NCI-H748 (cell line): ENCODE data around the gene MARK4.

ENCODE experiments used
- DNase-seq: peaks from one replicate; lab custom pipeline; 2025; ENCODE audit not compliant: unreplicated experiment; lab: John Stamatoyannopoulos, UW

MARK4 gene

DNA sequence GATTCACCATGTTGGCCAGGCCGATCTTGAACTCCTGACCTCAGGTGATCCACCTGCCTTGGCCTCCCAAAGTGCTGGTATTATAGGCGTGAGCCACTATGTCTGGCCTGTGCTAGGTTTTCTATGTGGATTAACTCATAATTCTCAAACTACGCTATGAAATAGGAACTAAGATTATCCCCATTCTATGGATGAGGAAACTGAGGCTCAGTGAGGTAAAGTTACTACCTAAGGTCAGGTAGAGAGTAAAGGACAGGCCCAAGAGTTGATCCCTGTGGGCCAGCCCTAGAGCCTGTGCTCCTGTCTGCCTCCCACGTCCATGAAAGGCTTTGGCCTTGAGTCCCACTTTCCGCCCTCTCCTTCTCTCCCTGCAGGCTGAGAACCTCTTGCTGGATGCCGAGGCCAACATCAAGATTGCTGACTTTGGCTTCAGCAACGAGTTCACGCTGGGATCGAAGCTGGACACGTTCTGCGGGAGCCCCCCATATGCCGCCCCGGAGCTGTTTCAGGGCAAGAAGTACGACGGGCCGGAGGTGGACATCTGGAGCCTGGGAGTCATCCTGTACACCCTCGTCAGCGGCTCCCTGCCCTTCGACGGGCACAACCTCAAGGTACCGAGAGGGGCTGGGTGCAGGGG is 20.1 kb downstream of the MARK4 start:
- DNase-seq, result no peak

DNA sequence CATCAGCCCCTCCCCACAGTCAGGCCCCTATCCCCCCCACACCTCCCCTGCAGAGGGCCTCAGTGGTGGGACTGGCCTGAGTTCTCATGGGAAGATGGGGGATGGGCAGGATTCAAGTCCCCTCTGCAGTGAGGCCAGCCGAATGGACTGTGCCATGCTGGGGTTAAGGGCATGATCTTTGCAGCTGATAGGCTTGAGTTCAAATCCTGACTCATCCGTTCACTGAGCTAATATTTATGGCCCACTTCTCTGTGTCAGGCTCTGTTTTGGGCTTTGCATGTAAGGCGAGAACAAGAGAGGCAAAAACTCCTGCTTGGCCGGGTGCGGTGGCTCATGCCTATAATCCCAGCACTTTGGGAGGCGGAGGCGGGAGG is 20.7 kb downstream of the MARK4 start:
- DNase-seq, result no peak

DNA sequence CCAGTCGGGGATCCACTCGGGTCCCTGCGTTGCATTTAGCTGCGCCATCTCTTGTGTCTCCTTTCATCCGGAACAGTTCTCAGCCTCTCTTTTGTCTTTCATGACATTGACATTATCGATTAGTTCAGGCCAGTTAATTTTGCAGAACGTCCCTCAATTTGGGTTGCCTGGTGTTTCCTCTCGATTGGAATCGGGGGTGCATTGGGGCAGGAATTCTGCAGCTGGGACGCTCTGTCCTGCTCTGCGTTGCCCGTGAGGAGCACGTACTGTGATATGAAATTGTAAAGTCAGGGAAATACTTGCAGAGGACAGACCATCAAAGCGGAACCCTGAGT is 22.4 kb downstream of the MARK4 start:
- DNase-seq, result no peak

DNA sequence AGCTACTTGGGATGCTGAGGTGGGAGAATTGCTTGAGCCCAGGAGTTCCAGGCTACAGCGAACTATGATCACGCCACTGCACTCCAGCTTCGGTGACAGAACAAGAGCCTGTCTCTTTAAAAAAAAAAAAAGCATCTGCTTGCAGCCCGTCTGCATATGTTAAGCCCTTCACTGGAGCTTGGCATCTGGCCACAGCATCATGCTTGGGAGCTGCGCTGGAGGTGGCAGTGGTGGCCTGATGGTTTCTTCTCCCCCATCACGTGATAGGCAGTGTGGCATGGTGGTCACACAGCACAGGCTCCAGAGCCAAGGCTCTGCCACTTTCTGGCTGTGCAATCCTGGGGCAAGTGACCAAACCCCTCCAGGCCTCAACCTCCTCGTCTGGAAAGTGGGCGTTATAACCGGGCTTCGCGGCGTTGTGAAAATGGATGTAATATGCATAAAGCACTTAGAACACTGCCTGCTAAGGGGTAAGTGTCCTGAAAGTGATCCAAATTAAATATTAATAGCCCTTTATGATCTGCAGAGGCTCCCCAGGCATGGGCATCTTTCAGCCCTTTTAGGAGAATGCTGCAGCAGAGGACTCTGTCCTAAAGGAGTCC is 24.4 kb downstream of the MARK4 start:
- no peak for DNase-seq

DNA sequence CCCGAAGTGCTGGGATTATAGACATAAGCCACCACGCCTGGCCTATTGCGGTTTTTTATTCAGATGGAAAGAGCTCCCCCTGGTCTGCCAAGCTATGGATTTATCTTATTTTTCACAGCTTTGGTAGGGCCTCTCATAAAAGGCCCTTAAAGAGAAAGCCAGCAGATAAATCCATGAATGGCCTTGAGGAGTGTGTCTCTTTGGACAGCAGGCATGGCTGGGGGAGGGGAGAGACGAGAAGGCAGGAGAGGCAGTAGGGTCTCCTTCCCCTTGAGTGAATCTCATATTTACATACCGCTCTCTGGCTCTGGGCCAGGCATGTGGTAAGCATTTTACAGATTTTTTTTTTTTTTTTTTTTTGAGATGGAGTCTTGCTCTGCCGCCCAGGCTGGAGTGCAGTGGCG is 25.2 kb downstream of the MARK4 start:
- peak; percentile 42 for DNase-seq

DNA sequence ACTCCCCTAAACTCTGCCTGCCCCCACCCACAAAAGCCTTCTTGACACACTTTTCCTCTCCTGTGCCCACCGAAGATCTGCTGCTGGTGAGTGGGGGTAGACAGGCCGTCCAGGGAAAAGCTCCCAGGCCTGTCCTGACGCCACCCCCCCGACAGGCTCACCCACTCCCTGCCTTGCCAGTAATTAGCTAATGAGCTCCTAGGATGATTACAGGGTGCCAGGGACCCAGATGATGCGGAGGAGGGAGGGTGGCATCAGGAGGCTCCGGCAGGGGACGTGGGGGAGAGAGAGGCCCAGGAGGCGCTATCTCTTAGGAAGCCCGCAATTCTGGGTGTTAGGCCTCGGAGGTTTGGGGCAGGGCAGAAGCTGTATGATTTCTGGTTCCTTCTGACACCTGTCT is 27.0 kb downstream of the MARK4 start:
- DNase-seq, result no peak

DNA sequence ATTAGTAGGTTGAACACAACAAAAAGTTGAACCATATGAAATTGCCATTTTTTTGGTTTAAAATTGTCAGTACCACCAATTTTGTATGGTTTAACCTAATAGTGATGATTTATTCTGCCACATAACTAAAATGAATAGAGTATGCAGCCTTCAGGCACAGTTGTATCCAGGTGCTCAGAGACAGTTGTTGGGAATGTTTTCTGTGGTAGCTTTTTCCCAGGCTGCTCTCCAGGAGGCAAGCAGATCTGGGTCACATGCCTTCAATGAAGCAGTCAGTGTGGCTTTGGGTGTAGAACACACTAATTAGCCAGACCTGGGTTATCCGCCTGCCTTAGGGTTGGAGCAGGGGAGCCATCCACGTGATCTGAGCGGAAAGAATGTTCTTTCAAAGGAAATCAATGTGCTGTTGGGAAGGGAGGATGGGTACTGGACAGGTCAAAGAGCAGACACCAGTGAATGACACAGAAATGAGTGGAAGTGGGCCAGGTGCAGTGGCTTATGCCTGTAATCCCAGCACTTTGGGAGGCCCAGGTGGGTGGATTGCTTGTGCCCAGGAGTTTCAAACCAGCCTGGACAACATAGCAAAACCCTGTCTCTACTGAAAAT is 28.6 kb downstream of the MARK4 start:
- no peak for DNase-seq

DNA sequence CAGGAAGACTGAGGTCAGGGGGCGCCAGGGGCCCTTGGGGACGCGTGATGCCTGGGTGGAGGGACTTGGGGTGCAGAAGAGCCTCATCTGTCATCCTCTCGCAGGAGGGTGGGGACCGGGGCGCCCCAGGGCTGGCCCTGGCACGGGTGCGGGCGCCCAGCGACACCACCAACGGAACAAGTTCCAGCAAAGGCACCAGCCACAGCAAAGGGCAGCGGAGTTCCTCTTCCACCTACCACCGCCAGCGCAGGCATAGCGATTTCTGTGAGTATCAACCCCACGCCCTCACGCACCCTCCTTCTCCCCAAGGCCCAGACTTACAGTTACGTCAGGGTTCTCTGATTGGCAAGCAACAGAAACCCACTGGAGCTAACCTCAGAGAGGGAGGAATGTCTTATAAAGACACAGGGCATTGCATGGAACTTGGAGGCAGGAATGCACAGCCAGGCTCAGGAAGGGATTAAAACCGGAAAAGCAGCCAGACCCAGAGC is 29.4 kb downstream of the MARK4 start:
- no peak for DNase-seq

DNA sequence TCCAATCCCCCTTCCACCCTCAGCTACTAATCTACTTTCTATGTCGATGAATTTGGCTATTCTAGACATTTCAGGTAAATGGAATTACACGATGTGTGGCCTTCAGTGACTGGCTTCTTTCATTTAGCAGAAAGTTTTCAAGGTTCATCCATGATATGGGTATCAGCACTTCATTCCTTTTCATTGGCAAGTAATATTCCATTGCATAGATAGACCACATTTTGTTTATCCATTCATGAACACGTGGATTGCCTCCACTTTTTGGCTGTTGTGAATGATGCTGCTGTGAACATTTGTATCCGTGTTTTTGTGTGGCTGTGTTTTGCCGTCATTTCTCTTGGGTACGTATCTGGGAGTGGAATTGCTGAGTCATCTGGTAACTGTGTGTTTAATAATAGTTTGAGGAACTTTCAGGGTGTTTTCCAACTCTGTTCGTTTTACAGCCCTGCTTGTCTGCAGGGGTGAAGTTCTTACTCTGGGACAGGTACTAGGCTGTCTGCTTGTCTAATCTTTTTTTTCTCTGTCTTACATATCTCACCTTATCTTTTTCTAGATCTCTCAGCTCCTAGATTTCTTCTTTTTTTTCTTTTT is 32.5 kb downstream of the MARK4 start:
- no peak for DNase-seq

DNA sequence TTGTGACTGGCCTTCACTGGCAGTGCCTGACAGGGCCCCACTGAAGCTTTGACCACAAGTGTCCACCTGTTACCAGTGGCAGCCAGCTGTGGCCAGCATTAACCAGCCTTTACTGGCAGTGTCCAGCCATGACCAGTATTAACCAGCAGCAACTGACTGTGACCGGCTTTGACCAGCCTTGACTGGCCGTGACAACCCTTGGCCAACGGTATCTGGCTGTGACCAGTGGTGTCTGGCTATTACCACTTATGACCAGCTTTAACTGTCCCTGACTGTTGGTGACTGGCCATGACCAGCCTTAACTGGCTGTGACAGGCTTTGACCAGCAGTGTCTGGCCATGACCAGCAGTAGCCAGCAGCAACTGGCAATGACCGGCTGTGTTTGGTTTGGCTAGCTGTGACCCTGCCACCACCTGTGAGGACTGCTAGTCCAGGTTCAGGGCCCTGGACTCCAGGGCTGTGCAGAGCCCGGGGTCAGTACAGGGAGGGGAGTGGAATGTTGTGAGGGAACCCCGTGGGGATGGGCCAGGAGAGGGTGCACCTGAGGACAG is 39.4 kb downstream of the MARK4 start:
- DNase-seq, result no peak

DNA sequence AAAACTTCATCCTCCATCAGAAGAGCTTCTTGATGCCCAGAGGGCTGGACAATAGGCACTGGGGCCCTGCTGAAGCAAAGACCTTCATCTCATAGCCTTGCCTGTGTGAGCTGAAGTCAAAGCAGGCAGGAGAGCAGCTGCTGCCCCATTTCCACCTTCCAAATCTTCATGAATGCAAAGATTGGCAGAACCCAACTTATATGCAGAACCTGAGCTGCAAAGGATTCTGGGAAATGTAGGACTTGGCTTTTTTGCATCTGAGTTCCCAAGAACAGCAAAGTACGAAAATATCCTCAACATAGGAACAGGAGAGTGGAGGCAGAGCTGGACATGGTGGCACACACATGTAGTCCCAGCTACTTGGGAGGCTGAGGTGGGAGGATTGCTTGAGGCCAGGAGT is 40.8 kb downstream of the MARK4 start:
- DNase-seq, result no peak

DNA sequence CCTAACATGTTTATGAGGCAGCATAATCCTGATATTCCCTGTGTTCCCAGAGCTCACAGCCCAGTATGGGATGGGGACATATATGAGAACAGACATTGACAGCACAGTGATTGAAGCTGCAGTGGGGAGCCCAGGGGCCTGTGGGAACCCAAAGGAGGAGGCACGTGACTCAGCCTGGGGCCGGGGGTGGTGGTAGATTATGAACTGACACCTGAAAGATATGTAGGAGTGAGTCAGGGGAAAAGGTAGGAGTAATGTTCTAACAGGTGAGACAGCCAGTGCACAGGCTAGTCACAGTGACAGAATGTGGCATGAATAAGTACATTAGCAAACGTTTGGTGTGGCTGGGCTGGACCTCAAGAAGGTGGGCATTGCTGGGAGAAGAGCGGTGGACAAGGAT is 42.6 kb downstream of the MARK4 start:
- no peak for DNase-seq

DNA sequence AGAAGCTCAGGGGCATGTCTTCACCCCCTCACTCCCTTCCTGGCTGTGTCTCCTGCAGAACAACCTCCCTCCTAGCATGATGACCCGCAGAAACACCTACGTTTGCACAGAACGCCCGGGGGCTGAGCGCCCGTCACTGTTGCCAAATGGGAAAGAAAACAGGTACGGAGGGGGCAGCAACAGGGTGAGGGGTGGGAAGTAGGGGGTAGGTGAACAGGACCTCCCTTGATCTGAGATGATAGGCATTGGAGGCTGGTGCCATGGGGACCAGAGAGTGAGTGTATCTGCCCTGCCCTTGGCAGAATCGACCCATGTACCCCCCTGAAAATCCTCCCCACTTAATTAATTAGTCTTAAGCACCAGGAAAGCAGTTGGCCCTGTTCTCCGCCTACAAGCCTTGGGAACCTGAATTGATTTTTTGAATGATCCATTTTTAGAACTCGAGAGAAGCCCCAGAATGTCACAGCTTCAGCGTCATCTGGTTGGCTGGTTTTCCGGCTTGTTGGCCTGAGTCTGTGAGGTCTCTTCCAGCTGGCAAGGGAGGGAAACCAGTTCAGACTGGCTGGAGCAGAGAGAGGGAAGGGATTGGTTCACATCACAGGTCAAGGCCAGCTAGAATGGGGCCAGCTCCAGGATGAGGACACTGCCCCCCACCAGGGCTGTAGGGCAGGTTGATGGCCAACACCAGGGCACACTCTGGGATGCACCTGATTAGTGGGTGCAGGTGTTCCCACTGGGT is 43.4 kb downstream of the MARK4 start:
- no peak for DNase-seq

DNA sequence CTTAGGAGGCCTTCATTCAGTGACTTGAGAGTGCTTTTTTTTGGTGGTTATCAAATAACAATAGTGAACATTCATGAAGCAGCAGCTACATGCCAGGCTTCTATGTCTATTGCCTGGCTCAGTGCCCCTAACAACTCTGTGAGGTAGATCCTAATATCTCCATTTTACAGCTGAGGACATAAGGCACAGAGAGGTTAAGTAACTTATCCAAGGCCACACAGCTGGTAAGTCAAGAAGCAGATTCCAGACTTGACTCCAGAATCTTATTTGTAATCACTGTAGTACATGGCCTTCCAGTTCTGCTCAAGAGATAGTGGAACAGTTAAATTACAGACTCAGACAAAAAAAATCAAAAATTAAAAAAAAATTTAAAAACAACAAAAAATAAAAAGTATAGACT is 44.8 kb downstream of the MARK4 start:
- no peak for DNase-seq

DNA sequence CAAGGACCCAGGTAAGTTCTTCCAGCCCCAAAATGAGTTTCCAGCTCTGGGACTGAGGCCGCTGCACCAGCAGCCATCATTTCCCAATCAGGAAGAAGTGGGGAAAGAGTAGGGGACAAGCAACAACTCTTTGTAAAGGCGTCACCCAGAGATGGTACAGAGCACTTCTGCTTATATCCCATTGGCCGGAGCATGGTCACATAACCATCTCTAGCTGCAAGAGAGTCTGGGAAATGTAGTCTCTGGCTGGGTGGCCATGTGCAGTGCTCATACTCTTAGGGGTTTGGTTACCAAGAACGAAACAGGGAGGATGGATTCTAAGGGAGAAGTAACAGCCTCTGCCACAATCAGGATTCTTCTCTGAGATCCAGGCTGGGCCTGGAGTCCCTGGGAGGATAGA is 45.3 kb downstream of the MARK4 start:
- no peak for DNase-seq

DNA sequence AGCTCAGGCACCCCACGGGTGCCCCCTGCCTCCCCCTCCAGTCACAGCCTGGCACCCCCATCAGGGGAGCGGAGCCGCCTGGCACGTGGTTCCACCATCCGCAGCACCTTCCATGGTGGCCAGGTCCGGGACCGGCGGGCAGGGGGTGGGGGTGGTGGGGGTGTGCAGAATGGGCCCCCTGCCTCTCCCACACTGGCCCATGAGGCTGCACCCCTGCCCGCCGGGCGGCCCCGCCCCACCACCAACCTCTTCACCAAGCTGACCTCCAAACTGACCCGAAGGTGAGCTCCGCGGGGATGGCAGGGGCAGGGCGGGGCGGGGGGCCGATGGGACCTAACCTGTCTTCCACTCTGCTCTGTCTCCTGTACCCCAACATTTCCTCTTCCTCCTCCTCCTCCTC is 46.6 kb downstream of the MARK4 start:
- DNase-seq, result no peak

DNA sequence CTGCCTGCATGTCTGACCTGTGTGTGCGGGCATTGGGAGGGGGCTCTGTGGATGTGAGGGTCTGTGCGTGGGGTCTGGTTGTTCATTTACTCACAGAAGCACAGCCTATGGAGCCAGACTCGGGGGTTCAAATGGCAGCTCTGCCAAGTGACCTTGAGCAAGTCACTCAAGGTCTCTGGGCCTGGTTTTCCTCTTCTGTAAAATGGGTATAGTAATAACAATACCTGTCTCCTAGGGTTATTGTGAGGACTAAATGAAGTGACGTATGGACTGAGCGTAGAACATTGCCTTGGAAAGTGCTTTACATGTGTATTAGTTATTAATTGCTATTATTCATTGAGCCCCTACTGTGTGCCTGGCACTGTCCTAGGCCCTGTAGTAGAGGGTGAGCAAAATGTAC is 47.2 kb downstream of the MARK4 start:
- no peak for DNase-seq

DNA sequence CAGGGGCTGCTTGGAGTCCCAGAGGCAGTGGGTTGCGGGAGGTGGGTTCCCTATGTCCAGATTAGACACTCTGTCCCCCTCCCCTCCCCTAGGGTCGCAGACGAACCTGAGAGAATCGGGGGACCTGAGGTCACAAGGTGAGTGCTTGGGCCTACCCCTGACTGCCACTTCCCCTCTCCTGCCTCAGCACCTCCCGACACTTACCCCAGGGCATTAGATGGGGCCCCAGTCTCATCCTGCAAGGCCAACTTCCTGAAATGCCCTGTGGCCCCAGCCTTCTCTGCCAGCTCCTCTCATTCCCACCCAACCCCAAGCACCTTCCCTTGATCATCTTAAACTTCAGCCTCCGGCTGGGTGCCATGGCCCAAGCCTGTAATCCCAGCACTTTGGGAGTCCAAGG is 48.6 kb downstream of the MARK4 start:
- DNase-seq, result no peak

DNA sequence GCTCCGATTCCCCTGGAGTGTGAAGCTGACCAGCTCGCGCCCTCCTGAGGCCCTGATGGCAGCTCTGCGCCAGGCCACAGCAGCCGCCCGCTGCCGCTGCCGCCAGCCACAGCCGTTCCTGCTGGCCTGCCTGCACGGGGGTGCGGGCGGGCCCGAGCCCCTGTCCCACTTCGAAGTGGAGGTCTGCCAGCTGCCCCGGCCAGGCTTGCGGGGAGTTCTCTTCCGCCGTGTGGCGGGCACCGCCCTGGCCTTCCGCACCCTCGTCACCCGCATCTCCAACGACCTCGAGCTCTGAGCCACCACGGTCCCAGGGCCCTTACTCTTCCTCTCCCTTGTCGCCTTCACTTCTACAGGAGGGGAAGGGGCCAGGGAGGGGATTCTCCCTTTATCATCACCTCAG is 51.3 kb downstream of the MARK4 start:
- no peak for DNase-seq

DNA sequence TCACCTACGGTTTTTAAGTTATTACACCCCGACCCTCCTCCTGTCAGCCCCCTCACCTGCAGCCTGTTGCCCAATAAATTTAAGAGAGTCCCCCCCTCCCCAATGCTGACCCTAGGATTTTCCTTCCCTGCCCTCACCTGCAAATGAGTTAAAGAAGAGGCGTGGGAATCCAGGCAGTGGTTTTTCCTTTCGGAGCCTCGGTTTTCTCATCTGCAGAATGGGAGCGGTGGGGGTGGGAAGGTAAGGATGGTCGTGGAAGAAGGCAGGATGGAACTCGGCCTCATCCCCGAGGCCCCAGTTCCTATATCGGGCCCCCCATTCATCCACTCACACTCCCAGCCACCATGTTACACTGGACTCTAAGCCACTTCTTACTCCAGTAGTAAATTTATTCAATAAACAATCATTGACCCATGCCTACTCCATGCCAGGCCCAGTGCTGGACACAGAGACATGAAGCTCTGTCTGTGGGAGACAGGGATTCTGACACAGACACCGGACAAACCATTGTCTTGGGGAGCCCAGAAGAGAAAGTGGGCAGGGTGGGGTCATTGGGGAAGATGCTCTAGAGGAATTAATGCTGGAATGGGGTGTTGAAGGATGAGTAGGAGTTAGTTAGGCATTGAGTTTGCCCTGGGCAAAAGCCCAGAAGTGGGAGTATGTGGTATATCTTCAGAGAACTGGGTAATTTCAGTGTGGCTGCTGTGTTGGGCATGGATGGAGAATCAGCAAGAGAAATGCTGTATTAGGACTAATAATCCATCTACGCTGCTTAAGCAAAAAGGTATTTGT is 52.4 kb downstream of the MARK4 start:
- DNase-seq, result no peak
